Choroid plexus epithelial cell (primary cell): ENCODE measurements around the gene ADAMTS8.

ENCODE experiments used
- DNase-seq: peaks from one replicate; pipeline ENCODE4 v3.0.0-alpha.2; 2010; ENCODE audit warnings: low read depth
- H3K4me3 ChIP-seq: 2 replicates; pipeline ENCODE4 v1.5.1; 2011; ENCODE audit warnings: low read depth, mild to moderate bottlenecking, control low read depth, low read length, moderate library complexity
- CTCF ChIP-seq: conservative IDR thresholded peaks from 2 replicates; pipeline ENCODE4 v1.5.1; 2011; ENCODE audit warnings: low read depth, mild to moderate bottlenecking, control low read depth, inconsistent platforms, low read length, moderate library complexity

The ADAMTS8 gene

GRCh38 chr11:130474637-130475400 is 46.4 kb upstream of the ADAMTS8 start:
- no peak overlapping the region for H3K4me3 ChIP-seq
- DNase-seq = no peak
- TF ChIP-seq CTCF = no peak

- TF ChIP-seq CTCF = no peak
- no peak overlapping the region for H3K4me3 ChIP-seq
- no peak for DNase-seq
These were observed 45.5 kb upstream of the ADAMTS8 start for GRCh38 chr11:130473795-130474377.

- no peak for TF ChIP-seq CTCF
- H3K4me3 ChIP-seq = no peak overlapping the region
- no peak for DNase-seq
These were observed 44.8 kb upstream of the ADAMTS8 start for GRCh38 chr11:130473056-130473794.

- DNase-seq = no peak
- TF ChIP-seq CTCF = no peak
- no peak overlapping the region for H3K4me3 ChIP-seq
These were observed 44.1 kb upstream of the ADAMTS8 start for GRCh38 chr11:130472434-130472961.

- DNase-seq = no peak
- no peak for TF ChIP-seq CTCF
- H3K4me3 ChIP-seq = no peak overlapping the region
These were observed 43.5 kb upstream of the ADAMTS8 start for GRCh38 chr11:130471731-130472433.

- H3K4me3 ChIP-seq = no peak overlapping the region
- DNase-seq = no peak
- TF ChIP-seq CTCF = no peak
These were observed 42.7 kb upstream of the ADAMTS8 start for GRCh38 chr11:130470832-130471706.
